PC-3 (cell line): Measurements from ENCODE around the gene STX7. TPM values are rescaled to one million over a fixed set of nuclear protein-coding genes. Genes with fewer than 3 reads are reported as not detected.
A peak's percentile ranks its signal among the peaks of the same experiment; 100 is the strongest.

Experiments used
- ATAC-seq: fragments of 200-7000 bp; cut with Tn5 transposase; 2 replicates; pipeline ENCODE4 v1.9.1; 2020; ENCODE audit warnings: mild to moderate bottlenecking, moderate library complexity
- BruUV-seq: library from RNA; stranded (reverse); fragments of 400-500 nt; replicated peaks from 2 replicates; lab custom pipeline; 2021; lab: Mats Ljungman, UMichigan
- CTCF ChIA-PET: fragments of 300-600 bp; sonication (Branson Sonifier 250); formaldehyde crosslinking; loops from one replicate; lab custom pipeline; 2022; ENCODE audit warnings: antibody characterized with exemption; lab: Charles Lee
- POLR2A ChIA-PET: fragments of 300-600 bp; sonication (Branson Sonifier 250); formaldehyde crosslinking; loops from one replicate; lab custom pipeline; 2022; ENCODE audit warnings: antibody characterized with exemption; ENCODE audit not compliant: unreplicated experiment; lab: Charles Lee
- DNase-seq: peaks from one replicate; pipeline ENCODE4 v3.0.0-alpha.2; 2015
- H2AFZ ChIP-seq: fragments of 300-600 bp; sonication (generic); 2 replicates; pipeline ENCODE4 v1.6.0; 2016; ENCODE audit warnings: antibody characterized with exemption, low read length
- H3F3A ChIP-seq: fragments of 300-600 bp; sonication (generic); one replicate; pipeline ENCODE4 v1.6.0; 2017; ENCODE audit warnings: antibody characterized with exemption, low read length, control low read depth, mild to moderate bottlenecking; ENCODE audit not compliant: unreplicated experiment
- H3K27ac ChIP-seq: fragments of 300-600 bp; sonication (generic); 2 replicates; pipeline ENCODE4 v1.5.1; 2016; ENCODE audit warnings: mild to moderate bottlenecking, low read length
- H3K27me3 ChIP-seq: fragments of 300-600 bp; sonication (generic); 2 replicates; pipeline ENCODE4 v1.6.1; 2016; ENCODE audit warnings: low read length, mixed read lengths
- H3K36me3 ChIP-seq: fragments of 300-600 bp; sonication (generic); 2 replicates; pipeline ENCODE4 v1.6.1; 2016; ENCODE audit warnings: low read depth, mixed run types, low read length, mixed read lengths
- H3K4me1 ChIP-seq: fragments of 300-600 bp; sonication (generic); 2 replicates; pipeline ENCODE4 v1.5.1; 2016; ENCODE audit warnings: low read length; ENCODE audit not compliant: insufficient read depth
- H3K4me2 ChIP-seq: fragments of 300-600 bp; sonication (generic); 2 replicates; pipeline ENCODE4 v1.6.0; 2016; ENCODE audit warnings: low read length
- H3K4me3 ChIP-seq: fragments of 300-600 bp; sonication (generic); 2 replicates; pipeline ENCODE4 v1.5.1; 2016; ENCODE audit warnings: mild to moderate bottlenecking, low read length, mixed read lengths
- H3K79me2 ChIP-seq: fragments of 300-600 bp; sonication (generic); 2 replicates; pipeline ENCODE4 v1.6.1; 2017; ENCODE audit warnings: low read length, mixed read lengths
- H3K9ac ChIP-seq: fragments of 300-600 bp; sonication (generic); 2 replicates; pipeline ENCODE4 v1.6.0; 2016; ENCODE audit warnings: mild to moderate bottlenecking, low read length
- H3K9me2 ChIP-seq: fragments of 300-600 bp; sonication (generic); replicated peaks from 2 replicates; pipeline ENCODE4 v1.6.1; 2016; ENCODE audit warnings: mixed run types, low read length, mixed read lengths
- H3K9me3 ChIP-seq: fragments of 300-600 bp; sonication (generic); 2 replicates; pipeline ENCODE4 v1.6.1; 2016; ENCODE audit warnings: low read length, mixed read lengths
- H4K20me1 ChIP-seq: fragments of 300-600 bp; sonication (generic); 2 replicates; pipeline ENCODE4 v1.6.1; 2016; ENCODE audit warnings: low read length, mixed read lengths
- EZH2 ChIP-seq: fragments of 300-600 bp; sonication (generic); IDR thresholded peaks from one replicate; pipeline ENCODE4 v1.6.1; 2017; ENCODE audit warnings: antibody characterized with exemption, mild to moderate bottlenecking, low read length; ENCODE audit not compliant: unreplicated experiment
- EZH2phosphoT487 ChIP-seq: fragments of 300-600 bp; sonication (generic); IDR thresholded peaks from 2 replicates; pipeline ENCODE4 v1.6.1; 2018; ENCODE audit warnings: mild to moderate bottlenecking, antibody characterized with exemption, low read length, borderline replicate concordance
- intact Hi-C: fragments of 100-400 bp; cut with micrococcal nuclease; formaldehyde crosslinking; loops from 2 replicates; pipeline ENCODE4 v1.9.0; 2023
- total RNA-seq: library from RNA; depleted of rRNA; stranded (reverse); fragments of >200 nt; gene quantifications from 2 replicates; pipeline ENCODE4 v1.2.3, GENCODE V29; 2014
- TF ChIP-seq, protein P1 (sequence below): fragments of 300-600 bp; sonication (generic); conservative IDR thresholded peaks from 2 replicates; pipeline ENCODE4 v1.5.1; 2017; ENCODE audit warnings: antibody characterized with exemption, low read depth, mild to moderate bottlenecking, low read length

STX7 gene
- total RNA-seq, 1 experiment from 2014 or later = 27.4 TPM

GRCh38 chr6:132530293-132530974, 17.5 kb upstream of the STX7 start:
- no peaks in the 10 kb centered on the region for H4K20me1 ChIP-seq
- peak overlapping the region; percentile 92 for H3K4me2 ChIP-seq
- DNase-seq = peak; percentile 70
- no peaks in the 10 kb centered on the region for H3K36me3 ChIP-seq
- H3K9ac ChIP-seq = peak overlapping the region; percentile 66
- no peaks in the 10 kb centered on the region for H3F3A ChIP-seq
- peaks cover 26% of the 10 kb centered on the region for H3K4me1 ChIP-seq
- no peaks in the 10 kb centered on the region for H3K9me2 ChIP-seq
- BruUV-seq = no TSS peak
- no peaks in the 10 kb centered on the region for H3K79me2 ChIP-seq
- H3K9me3 ChIP-seq = no peaks in the 10 kb centered on the region
- H3K27ac ChIP-seq = no peak overlapping the region
- no peaks in the 10 kb centered on the region for H3K27me3 ChIP-seq
- peak overlapping the region; percentile 66 for H3K4me3 ChIP-seq
- POLR2A ChIA-PET = interaction anchor here (0.6 kb wide), 1 partner anchor 91 kb away, joined by 3 read pairs; no protein-coding TSS in a partner anchor
- ATAC-seq = peak; percentile 75
- CTCF ChIA-PET = interaction anchor here (0.8 to 1.1 kb wide), 2 partner anchors 185 to 234 kb away, joined by 3 to 11 read pairs; no protein-coding TSS in a partner anchor
- intact Hi-C loops = loop anchor here (1.0 kb wide), 5 partner anchors 83 to 238 kb away; no protein-coding TSS in a partner anchor
- H2AFZ ChIP-seq = peak overlapping the region; percentile 89
- no peak for TF ChIP-seq EZH2phosphoT487
- TF ChIP-seq, protein P1, sequence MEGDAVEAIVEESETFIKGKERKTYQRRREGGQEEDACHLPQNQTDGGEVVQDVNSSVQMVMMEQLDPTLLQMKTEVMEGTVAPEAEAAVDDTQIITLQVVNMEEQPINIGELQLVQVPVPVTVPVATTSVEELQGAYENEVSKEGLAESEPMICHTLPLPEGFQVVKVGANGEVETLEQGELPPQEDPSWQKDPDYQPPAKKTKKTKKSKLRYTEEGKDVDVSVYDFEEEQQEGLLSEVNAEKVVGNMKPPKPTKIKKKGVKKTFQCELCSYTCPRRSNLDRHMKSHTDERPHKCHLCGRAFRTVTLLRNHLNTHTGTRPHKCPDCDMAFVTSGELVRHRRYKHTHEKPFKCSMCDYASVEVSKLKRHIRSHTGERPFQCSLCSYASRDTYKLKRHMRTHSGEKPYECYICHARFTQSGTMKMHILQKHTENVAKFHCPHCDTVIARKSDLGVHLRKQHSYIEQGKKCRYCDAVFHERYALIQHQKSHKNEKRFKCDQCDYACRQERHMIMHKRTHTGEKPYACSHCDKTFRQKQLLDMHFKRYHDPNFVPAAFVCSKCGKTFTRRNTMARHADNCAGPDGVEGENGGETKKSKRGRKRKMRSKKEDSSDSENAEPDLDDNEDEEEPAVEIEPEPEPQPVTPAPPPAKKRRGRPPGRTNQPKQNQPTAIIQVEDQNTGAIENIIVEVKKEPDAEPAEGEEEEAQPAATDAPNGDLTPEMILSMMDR = peak; percentile 69

DNA sequence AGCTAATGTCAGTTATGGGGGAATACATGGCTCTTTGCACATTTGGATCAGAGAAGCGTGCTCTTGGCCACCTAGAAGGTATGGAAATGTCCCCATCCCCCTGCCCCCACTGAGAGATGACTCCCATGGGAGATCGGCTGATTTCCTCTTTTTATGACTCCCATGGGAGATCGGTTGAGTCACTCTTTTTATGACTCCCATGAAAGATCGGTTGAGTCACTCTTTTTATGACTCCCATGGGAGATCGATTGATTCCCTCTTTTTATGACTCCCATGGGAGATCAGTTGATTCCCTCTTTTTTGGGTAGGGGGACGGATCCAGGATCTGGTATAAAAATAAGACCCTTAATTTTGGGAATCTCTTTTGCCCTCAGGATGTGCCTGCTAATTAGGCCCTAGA, 14.9 kb upstream of the STX7 start:
- TF ChIP-seq EZH2phosphoT487 = no peak
- TF ChIP-seq, protein P1 = no peak
- TF ChIP-seq EZH2 = no peak
- H3K4me2 ChIP-seq = peak overlapping the region; percentile 60
- H3K4me3 ChIP-seq = no peak overlapping the region; the same call in 1 of the 2 replicates
- intact Hi-C loops = loop anchor here (10.0 kb wide), 1 partner anchor 267 kb away; the partner anchor contains the start of gene SLC18B1
- peak overlapping the region; percentile 51 for H3K27ac ChIP-seq
- no peaks in the 10 kb centered on the region for H3K36me3 ChIP-seq
- H3K4me1 ChIP-seq = peaks cover 40% of the 10 kb centered on the region
- no peaks in the 10 kb centered on the region for H4K20me1 ChIP-seq
- DNase-seq (peak; percentile 91), ATAC-seq (peak; percentile 69)
- H3K27me3 ChIP-seq = no peaks in the 10 kb centered on the region
- H3K79me2 ChIP-seq = no peaks in the 10 kb centered on the region
- H2AFZ ChIP-seq = peak overlapping the region; percentile 35; the same call in 1 of the 2 replicates
- H3F3A ChIP-seq = no peaks in the 10 kb centered on the region
- POLR2A ChIA-PET = no interaction called here
- no peaks in the 10 kb centered on the region for H3K9me2 ChIP-seq
- peak overlapping the region; percentile 52 for H3K9ac ChIP-seq
- CTCF ChIA-PET = no interaction called here
- BruUV-seq = no TSS peak
- H3K9me3 ChIP-seq = no peaks in the 10 kb centered on the region

GRCh38 chr6:132526461-132526860, 13.5 kb upstream of the STX7 start:
- Histone ChIP-seq H3K79me2 (no peaks in the 10 kb centered on the region), H3K27ac (no peak overlapping the region), H3F3A (no peaks in the 10 kb centered on the region), H3K36me3 (no peaks in the 10 kb centered on the region), H3K9ac (0 out of 2 replicates have a peak overlapping the region, but pooled peaks have one; percentile 2), H3K27me3 (no peaks in the 10 kb centered on the region), H3K4me1 (peaks cover 50% of the 10 kb centered on the region), H4K20me1 (no peaks in the 10 kb centered on the region), H3K4me2 (no peak overlapping the region), H3K9me2 (no peaks in the 10 kb centered on the region), H3K9me3 (no peaks in the 10 kb centered on the region), H3K4me3 (no peak overlapping the region), H2AFZ (no peak overlapping the region)
- TF ChIP-seq EZH2 (no peak), EZH2phosphoT487 (no peak)
- TF ChIP-seq, protein P1 = no peak
- DNase-seq = no peak
- no peak for ATAC-seq
- ChIA-PET POLR2A (no interaction called here), CTCF (no interaction called here)
- intact Hi-C loops = loop anchor here (10.0 kb wide), 1 partner anchor 268 kb away; the partner anchor contains the start of gene SLC18B1
- no TSS peak for BruUV-seq
